AG10803 (cell line): ENCODE measurements around the gene SLC9C2.

Experiments
- DNase-seq: peaks from one replicate; pipeline ENCODE4 v3.0.0; 2010; ENCODE audit warnings: low read depth
- H3K4me3 ChIP-seq: 2 replicates; pipeline ENCODE4 v1.5.1; 2011; ENCODE audit warnings: mild to moderate bottlenecking, low read length, control low read depth
- TF ChIP-seq, protein P1 (sequence below): conservative IDR thresholded peaks from 2 replicates; pipeline ENCODE4 v1.5.1; 2011; ENCODE audit warnings: mild to moderate bottlenecking, low read length, control low read depth, inconsistent platforms

SLC9C2 gene

DNA sequence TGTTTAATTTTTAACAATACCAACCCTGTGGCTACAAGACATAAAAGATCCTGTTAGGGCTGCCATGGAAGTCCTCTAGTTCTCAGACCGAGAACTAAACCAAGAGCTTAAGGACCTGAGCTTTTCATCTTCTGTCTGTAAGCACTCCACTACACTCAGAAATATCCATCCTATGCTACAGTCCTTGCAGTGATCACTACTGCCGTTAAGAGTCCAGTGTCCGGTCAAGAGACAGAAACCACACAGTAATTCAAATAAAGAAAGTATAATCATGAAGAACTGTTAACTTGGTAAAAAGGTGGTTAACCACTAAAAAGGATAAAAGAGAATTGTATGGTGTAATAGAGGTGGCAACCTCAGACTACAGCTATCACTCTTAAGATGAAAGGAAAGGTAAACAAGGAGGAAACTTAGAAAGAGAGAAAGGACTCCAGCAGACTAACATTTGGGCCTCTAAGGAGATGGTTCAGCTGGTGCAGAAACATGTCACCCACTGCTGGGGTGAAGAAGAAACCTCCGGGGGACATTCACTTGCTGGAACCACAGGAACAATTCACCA lies 147.8 kb downstream of the SLC9C2 start:
- DNase-seq = no peak
- TF ChIP-seq, protein P1, sequence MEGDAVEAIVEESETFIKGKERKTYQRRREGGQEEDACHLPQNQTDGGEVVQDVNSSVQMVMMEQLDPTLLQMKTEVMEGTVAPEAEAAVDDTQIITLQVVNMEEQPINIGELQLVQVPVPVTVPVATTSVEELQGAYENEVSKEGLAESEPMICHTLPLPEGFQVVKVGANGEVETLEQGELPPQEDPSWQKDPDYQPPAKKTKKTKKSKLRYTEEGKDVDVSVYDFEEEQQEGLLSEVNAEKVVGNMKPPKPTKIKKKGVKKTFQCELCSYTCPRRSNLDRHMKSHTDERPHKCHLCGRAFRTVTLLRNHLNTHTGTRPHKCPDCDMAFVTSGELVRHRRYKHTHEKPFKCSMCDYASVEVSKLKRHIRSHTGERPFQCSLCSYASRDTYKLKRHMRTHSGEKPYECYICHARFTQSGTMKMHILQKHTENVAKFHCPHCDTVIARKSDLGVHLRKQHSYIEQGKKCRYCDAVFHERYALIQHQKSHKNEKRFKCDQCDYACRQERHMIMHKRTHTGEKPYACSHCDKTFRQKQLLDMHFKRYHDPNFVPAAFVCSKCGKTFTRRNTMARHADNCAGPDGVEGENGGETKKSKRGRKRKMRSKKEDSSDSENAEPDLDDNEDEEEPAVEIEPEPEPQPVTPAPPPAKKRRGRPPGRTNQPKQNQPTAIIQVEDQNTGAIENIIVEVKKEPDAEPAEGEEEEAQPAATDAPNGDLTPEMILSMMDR = no peak
- no peak overlapping the region for H3K4me3 ChIP-seq

DNA sequence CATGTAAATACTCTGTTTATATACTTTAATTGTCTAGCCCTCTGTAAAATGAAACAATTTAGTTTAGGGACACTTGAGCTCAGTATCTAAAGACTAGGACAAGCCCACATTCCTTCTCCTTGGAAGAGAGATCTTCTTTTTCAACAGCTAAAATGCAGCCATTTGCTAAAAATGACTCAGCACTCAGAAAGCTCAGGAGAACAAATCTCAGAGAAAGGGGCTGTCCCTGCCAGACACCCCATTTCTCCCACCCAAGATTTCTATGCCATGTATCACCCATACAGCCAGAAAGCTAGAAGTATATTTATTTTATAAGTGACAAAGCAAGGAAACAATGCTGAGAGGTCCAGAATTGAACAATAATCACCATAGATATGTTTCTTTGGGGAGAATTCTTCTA lies 148.9 kb downstream of the SLC9C2 start:
- no peak overlapping the region for H3K4me3 ChIP-seq
- peak; percentile 30 for DNase-seq
- TF ChIP-seq, protein P1 = no peak

DNA sequence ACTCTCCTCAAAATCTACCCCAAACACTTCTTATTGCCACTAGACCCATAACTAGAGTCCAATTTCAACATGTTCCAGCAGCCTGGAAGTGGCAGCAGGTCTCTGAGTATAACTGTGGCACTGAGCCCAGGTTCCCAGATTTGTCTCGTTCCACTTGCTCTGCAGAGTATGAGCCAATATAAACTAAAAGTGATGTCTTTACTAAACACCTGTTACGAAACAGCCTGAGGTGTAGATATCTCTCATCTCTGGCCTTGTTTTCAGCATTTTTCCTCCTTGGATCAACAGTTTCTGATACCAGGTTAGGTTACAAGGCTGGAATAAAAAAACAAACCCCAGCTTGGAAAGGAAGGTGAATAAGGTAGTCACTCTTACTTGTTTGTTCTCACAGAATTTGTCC lies 150.9 kb downstream of the SLC9C2 start:
- H3K4me3 ChIP-seq = no peak overlapping the region
- TF ChIP-seq, protein P1 = no peak
- no peak for DNase-seq
